ENCODE measurements around the gene DNASE2B.

- TF ChIP-seq EZH2 (IDR thresholded peaks at IDR 0.05; ENCODE audit: low read depth) (no peak), CTCF (conservative IDR thresholded peaks at IDR 0.05) (no peak)
Observed at GRCh38 chr1:84366786-84367185, 31.5 kb upstream of the DNASE2B start.

Measured in PC-9 (cell line).